GM18907 (cell line): ENCODE data around the gene CCKAR.

Experiments
- ATAC-seq: cut with Tn5 transposase; IDR thresholded peaks from one replicate; pipeline ENCODE4 v1.9.1; 2021; ENCODE audit warnings: mild to moderate bottlenecking, moderate library complexity; ENCODE audit not compliant: unreplicated experiment

The CCKAR gene

GRCh38 chr4:26491449-26492170 is 1.3 kb upstream of the CCKAR start:
- ATAC-seq: no peak

GRCh38 chr4:26490960-26491284 is 638 bp upstream of the CCKAR start:
- ATAC-seq: no peak

- ATAC-seq: no peak
Measured at GRCh38 chr4:26489101-26489985, 941 bp downstream of the CCKAR start.

- no peak for ATAC-seq
Measured at GRCh38 chr4:26485684-26486083, 4.6 kb downstream of the CCKAR start.

- no peak for ATAC-seq
Measured at GRCh38 chr4:26484516-26484915, 5.8 kb downstream of the CCKAR start.

GRCh38 chr4:26484032-26484515 is 6.2 kb downstream of the CCKAR start:
- ATAC-seq: no peak

- ATAC-seq: no peak
Measured at GRCh38 chr4:26482508-26483462, 7.5 kb downstream of the CCKAR start.

- no peak for ATAC-seq
Measured at GRCh38 chr4:26478330-26478729, 12.0 kb downstream of the CCKAR start.

- no peak for ATAC-seq
Measured at GRCh38 chr4:26476545-26476944, 13.7 kb downstream of the CCKAR start.

- ATAC-seq: no peak
Measured at GRCh38 chr4:26475716-26476115, 14.6 kb downstream of the CCKAR start.

- no peak for ATAC-seq
Measured at GRCh38 chr4:26474551-26474950, 15.7 kb downstream of the CCKAR start.

GRCh38 chr4:26473893-26474292 is 16.4 kb downstream of the CCKAR start:
- ATAC-seq: no peak

GRCh38 chr4:26471890-26472289 is 18.4 kb downstream of the CCKAR start:
- no peak for ATAC-seq

- ATAC-seq: no peak
Measured at GRCh38 chr4:26468977-26469376, 21.3 kb downstream of the CCKAR start.

GRCh38 chr4:26468283-26468949 is 21.9 kb downstream of the CCKAR start:
- no peak for ATAC-seq

- ATAC-seq: no peak
Measured at GRCh38 chr4:26467724-26468123, 22.6 kb downstream of the CCKAR start.

GRCh38 chr4:26466578-26467270 is 23.6 kb downstream of the CCKAR start:
- ATAC-seq: no peak

- ATAC-seq: no peak
Measured at GRCh38 chr4:26464420-26465095, 25.7 kb downstream of the CCKAR start.

GRCh38 chr4:26463386-26463785 is 26.9 kb downstream of the CCKAR start:
- no peak for ATAC-seq
